Nephron (organoid): Measurements from ENCODE around the gene ARHGAP26.

ENCODE experiments used
- H3K27ac Mint-ChIP-seq, 3 experiments: 2 replicates each; pipeline ENCODE4 v1.8.0; 2020; ENCODE audit warnings: mixed read lengths in 3 of 3, mild to moderate bottlenecking in 2 of 3, moderate library complexity in 1 of 3
- H3K27me3 Mint-ChIP-seq: 2 replicates; pipeline ENCODE4 v1.8.0; 2021; ENCODE audit warnings: low read depth, mild to moderate bottlenecking, moderate library complexity, mixed read lengths
- H3K36me3 Mint-ChIP-seq: 2 replicates; pipeline ENCODE4 v1.8.0; 2020; ENCODE audit warnings: low read depth, mixed read lengths
- H3K4me1 Mint-ChIP-seq: 2 replicates; pipeline ENCODE4 v1.8.0; 2020; ENCODE audit warnings: mixed read lengths
- H3K4me3 Mint-ChIP-seq, 3 experiments: 2 replicates each; pipeline ENCODE4 v1.8.0; 2020; ENCODE audit warnings: mild to moderate bottlenecking in 3 of 3, mixed read lengths in 3 of 3, moderate library complexity in 2 of 3
- H3K9me3 Mint-ChIP-seq: 2 replicates; pipeline ENCODE4 v1.8.0; 2020; ENCODE audit warnings: mixed read lengths
- CTCF ChIP-seq, 3 experiments: fragments of 200-600 bp; sonication (generic); IDR thresholded peaks; one replicate each; pipeline ENCODE4 v1.5.0; 2021; ENCODE audit warnings: antibody characterized with exemption in 3 of 3; ENCODE audit not compliant: unreplicated experiment in 3 of 3

Gene ARHGAP26

GRCh38 chr5:142954455-142954854 lies 184.3 kb downstream of the ARHGAP26 start:
- Mint-ChIP-seq H3K27me3 (no peaks in the 10 kb centered on the region), H3K4me3 (no peak overlapping the region), H3K9me3 (no peaks in the 10 kb centered on the region), H3K27ac (no peak overlapping the region), H3K4me1 (peaks cover 8% of the 10 kb centered on the region), H3K36me3 (no peaks in the 10 kb centered on the region)
- no peak for TF ChIP-seq CTCF (IDR thresholded peaks at IDR 0.05; ENCODE audit: unreplicated experiment in 3 of 3)

GRCh38 chr5:142955628-142956027 lies 185.5 kb downstream of the ARHGAP26 start:
- H3K27me3 Mint-ChIP-seq, result no peaks in the 10 kb centered on the region
- H3K27ac Mint-ChIP-seq, result no peak overlapping the region
- H3K9me3 Mint-ChIP-seq, result no peaks in the 10 kb centered on the region
- no peaks in the 10 kb centered on the region for H3K36me3 Mint-ChIP-seq
- peaks cover 8% of the 10 kb centered on the region for H3K4me1 Mint-ChIP-seq
- H3K4me3 Mint-ChIP-seq, result no peak overlapping the region
- TF ChIP-seq CTCF (IDR thresholded peaks at IDR 0.05; ENCODE audit: unreplicated experiment in 3 of 3), result no peak

GRCh38 chr5:142957528-142957927 lies 187.4 kb downstream of the ARHGAP26 start:
- Mint-ChIP-seq H3K36me3 (no peaks in the 10 kb centered on the region), H3K4me1 (peaks cover 8% of the 10 kb centered on the region), H3K4me3 (no peak overlapping the region), H3K9me3 (no peaks in the 10 kb centered on the region), H3K27me3 (no peaks in the 10 kb centered on the region), H3K27ac (no peak overlapping the region)
- TF ChIP-seq CTCF (IDR thresholded peaks at IDR 0.05; ENCODE audit: unreplicated experiment in 3 of 3), result no peak

GRCh38 chr5:142958944-142959682 lies 188.9 kb downstream of the ARHGAP26 start:
- Mint-ChIP-seq H3K27me3 (no peaks in the 10 kb centered on the region), H3K4me3 (no peak overlapping the region), H3K9me3 (no peaks in the 10 kb centered on the region), H3K36me3 (no peaks in the 10 kb centered on the region), H3K4me1 (peaks cover 8% of the 10 kb centered on the region), H3K27ac (no peak overlapping the region)
- no peak for TF ChIP-seq CTCF (IDR thresholded peaks at IDR 0.05; ENCODE audit: unreplicated experiment in 3 of 3)

GRCh38 chr5:142959683-142960657 lies 189.8 kb downstream of the ARHGAP26 start:
- Mint-ChIP-seq H3K4me1 (peaks cover 16% of the 10 kb centered on the region), H3K4me3 (no peak overlapping the region)
- no peak for TF ChIP-seq CTCF (IDR thresholded peaks at IDR 0.05; ENCODE audit: unreplicated experiment in 3 of 3)

More at GRCh38 chr5:142959683-142960657, 189.8 kb downstream of the ARHGAP26 start:
- H3K27ac Mint-ChIP-seq, result no peak overlapping the region
- no peaks in the 10 kb centered on the region for H3K27me3 Mint-ChIP-seq
- no peaks in the 10 kb centered on the region for H3K36me3 Mint-ChIP-seq
- no peaks in the 10 kb centered on the region for H3K9me3 Mint-ChIP-seq
